Ishikawa (cell line): ENCODE results near the gene POR.

Experiments
- CEBPB ChIP-seq: IDR thresholded peaks from 2 replicates; pipeline ENCODE4 v1.6.1; 2012
- CREB1 ChIP-seq: IDR thresholded peaks from 2 replicates; pipeline ENCODE4 v1.6.1; 2012; ENCODE audit warnings: low read depth
- EGR1 ChIP-seq: IDR thresholded peaks from 2 replicates; pipeline ENCODE4 v1.6.1; 2012
- FOXM1 ChIP-seq: IDR thresholded peaks from 2 replicates; pipeline ENCODE4 v1.6.1; 2012; ENCODE audit warnings: low read depth, borderline replicate concordance
- RAD21 ChIP-seq: IDR thresholded peaks from 2 replicates; pipeline ENCODE4 v1.6.1; 2012; ENCODE audit warnings: low read depth
- TAF1 ChIP-seq: IDR thresholded peaks from 2 replicates; pipeline ENCODE4 v1.6.1; 2012; ENCODE audit warnings: low read depth, mild to moderate bottlenecking
- TCF12 ChIP-seq: IDR thresholded peaks from 2 replicates; pipeline ENCODE4 v1.6.1; 2012; ENCODE audit warnings: low read depth
- TEAD4 ChIP-seq: IDR thresholded peaks from 2 replicates; pipeline ENCODE4 v1.6.1; 2012
- YY1 ChIP-seq: IDR thresholded peaks from 2 replicates; pipeline ENCODE4 v1.6.1; 2012; ENCODE audit warnings: low read depth
- ZBTB7A ChIP-seq: IDR thresholded peaks from 2 replicates; pipeline ENCODE4 v1.6.1; 2012; ENCODE audit warnings: low read depth
- TF ChIP-seq, protein P1 (sequence below): IDR thresholded peaks from 2 replicates; pipeline ENCODE4 v1.6.1; 2012; ENCODE audit warnings: low read depth, mild to moderate bottlenecking
- TF ChIP-seq, protein P2 (sequence below): IDR thresholded peaks from 2 replicates; pipeline ENCODE4 v1.6.1; 2012
- TF ChIP-seq, protein P3 (sequence below): IDR thresholded peaks from 2 replicates; pipeline ENCODE4 v1.6.1; 2012

The POR gene

DNA sequence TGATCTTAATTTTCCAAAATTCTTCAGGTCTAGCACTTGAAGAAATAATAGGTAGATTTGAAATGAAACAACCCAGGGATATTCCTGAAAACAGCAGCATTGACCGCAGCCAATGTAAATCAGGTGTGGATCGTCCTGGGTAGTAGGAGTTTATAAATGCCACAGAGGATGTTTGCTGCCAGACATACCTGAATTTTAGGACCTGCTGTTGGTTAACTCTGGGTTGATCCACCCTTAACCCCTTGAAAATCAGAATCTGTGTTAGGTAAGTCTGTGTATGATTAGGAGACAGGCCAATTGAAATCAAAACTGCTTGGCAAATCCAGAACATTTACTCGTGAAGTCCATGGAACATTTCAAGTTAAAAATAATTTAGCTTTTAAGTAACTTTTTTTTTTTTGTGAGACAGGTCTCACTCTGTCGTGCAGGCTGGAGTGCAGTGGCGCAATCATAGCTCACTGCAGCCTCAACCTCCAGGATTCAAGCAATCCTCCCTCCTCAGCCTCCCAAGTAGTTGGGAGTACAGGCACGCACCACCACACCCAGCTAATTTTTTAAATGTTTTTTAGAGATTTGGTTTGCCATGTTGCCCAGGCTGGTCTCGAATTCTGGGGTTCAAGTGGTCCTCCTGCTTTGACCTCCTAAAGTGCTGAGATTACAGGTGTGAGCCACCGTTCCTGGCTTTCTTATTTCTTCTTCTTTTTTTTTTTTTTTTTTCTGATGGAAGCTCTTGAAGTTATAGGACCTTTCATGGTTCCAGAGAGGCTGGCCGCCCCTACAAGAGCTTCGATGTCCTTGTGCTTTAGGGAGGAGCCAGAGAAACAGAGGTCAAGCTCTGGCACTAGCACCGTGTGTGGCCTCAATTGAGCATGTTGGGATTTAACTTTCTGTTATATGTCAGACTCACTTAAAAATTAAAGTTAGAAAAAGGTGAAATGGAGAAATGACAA, 2.0 kb downstream of the POR start:
- TF ChIP-seq YY1 (no peak), FOXM1 (no peak), CEBPB (no peak), TEAD4 (no peak), RAD21 (no peak), TAF1 (no peak), CREB1 (no peak), EGR1 (no peak)
- TF ChIP-seq, protein P1, sequence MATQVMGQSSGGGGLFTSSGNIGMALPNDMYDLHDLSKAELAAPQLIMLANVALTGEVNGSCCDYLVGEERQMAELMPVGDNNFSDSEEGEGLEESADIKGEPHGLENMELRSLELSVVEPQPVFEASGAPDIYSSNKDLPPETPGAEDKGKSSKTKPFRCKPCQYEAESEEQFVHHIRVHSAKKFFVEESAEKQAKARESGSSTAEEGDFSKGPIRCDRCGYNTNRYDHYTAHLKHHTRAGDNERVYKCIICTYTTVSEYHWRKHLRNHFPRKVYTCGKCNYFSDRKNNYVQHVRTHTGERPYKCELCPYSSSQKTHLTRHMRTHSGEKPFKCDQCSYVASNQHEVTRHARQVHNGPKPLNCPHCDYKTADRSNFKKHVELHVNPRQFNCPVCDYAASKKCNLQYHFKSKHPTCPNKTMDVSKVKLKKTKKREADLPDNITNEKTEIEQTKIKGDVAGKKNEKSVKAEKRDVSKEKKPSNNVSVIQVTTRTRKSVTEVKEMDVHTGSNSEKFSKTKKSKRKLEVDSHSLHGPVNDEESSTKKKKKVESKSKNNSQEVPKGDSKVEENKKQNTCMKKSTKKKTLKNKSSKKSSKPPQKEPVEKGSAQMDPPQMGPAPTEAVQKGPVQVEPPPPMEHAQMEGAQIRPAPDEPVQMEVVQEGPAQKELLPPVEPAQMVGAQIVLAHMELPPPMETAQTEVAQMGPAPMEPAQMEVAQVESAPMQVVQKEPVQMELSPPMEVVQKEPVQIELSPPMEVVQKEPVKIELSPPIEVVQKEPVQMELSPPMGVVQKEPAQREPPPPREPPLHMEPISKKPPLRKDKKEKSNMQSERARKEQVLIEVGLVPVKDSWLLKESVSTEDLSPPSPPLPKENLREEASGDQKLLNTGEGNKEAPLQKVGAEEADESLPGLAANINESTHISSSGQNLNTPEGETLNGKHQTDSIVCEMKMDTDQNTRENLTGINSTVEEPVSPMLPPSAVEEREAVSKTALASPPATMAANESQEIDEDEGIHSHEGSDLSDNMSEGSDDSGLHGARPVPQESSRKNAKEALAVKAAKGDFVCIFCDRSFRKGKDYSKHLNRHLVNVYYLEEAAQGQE: no peak
- TF ChIP-seq, protein P2, sequence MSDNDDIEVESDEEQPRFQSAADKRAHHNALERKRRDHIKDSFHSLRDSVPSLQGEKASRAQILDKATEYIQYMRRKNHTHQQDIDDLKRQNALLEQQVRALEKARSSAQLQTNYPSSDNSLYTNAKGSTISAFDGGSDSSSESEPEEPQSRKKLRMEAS: no peak
- TF ChIP-seq, protein P3, sequence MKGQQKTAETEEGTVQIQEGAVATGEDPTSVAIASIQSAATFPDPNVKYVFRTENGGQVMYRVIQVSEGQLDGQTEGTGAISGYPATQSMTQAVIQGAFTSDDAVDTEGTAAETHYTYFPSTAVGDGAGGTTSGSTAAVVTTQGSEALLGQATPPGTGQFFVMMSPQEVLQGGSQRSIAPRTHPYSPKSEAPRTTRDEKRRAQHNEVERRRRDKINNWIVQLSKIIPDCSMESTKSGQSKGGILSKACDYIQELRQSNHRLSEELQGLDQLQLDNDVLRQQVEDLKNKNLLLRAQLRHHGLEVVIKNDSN: no peak

DNA sequence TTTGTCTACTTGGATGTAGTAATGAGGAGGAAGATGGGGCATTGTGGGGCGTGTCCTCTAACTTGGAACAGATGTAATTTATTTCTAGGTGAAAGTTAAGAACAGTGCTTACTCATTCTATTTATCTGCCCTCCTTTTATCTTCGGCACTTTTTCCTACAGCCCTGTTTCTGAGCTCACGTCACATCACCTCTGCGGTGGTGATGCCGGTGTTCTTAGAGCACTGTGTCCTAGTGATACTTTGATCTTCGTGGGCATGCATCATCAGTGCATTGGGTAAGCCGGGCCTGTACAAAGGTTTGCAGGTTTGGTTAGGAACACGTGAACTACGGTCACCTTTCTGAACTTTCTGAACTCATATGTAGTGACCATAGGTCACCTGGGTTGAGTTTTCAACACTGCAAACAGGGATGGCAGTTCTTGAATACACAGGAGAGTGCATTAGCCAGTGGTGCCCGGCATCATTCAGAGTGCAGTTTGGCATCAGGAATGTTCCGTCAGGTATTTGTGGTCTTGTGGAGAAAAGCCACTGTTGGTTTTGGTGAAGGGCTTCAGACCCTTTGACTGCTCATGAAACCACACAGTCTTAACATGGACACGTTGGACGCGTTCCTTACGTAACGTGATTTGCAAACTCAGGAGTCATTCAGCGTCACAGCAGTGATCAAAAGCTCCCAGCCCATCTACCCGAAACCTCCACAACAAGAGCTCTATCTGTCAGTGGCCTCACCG, 5.6 kb downstream of the POR start:
- TF ChIP-seq FOXM1 (no peak), CREB1 (no peak), TCF12 (no peak), EGR1 (no peak), YY1 (no peak), CEBPB (no peak), TAF1 (no peak), TEAD4 (no peak), ZBTB7A (no peak)
- TF ChIP-seq, protein P2: no peak
- TF ChIP-seq, protein P1: no peak
- TF ChIP-seq, protein P3: no peak

DNA sequence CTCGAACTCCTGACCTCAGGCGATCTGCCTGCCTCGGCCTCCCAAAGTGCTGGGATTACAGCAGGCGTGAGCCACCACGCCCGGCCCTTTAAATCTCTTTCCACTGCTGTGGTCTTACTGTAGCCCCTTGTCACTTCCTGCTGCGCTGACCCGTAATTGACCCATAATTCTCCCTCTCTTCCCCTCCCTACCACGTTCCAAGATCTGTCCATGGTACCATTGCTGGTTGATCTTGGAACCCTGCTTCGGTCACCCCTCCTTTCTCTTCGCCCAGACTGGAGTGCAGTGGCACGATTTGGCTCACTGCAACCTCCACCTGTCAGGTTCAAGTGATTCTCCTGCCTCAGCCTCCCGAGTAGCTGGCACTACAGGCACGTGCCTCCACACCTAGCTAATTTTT, 6.5 kb downstream of the POR start:
- TF ChIP-seq ZBTB7A: no peak
- TF ChIP-seq, protein P1: peak; percentile 81
- TF ChIP-seq TCF12: no peak
- no peak for TF ChIP-seq EGR1
- TF ChIP-seq, protein P3: no peak
- TF ChIP-seq FOXM1: no peak
